Measurements from ENCODE around the gene TMC1. TPM values are rescaled to one million over a fixed set of nuclear protein-coding genes. Genes with fewer than 3 reads are reported as not detected.
A peak's percentile ranks its signal among the peaks of the same experiment; 100 is the strongest.

TMC1 gene
- total and polyA plus RNA-seq, 2 donors from 2014 or later = 0.25 to 1.2 TPM

DNA sequence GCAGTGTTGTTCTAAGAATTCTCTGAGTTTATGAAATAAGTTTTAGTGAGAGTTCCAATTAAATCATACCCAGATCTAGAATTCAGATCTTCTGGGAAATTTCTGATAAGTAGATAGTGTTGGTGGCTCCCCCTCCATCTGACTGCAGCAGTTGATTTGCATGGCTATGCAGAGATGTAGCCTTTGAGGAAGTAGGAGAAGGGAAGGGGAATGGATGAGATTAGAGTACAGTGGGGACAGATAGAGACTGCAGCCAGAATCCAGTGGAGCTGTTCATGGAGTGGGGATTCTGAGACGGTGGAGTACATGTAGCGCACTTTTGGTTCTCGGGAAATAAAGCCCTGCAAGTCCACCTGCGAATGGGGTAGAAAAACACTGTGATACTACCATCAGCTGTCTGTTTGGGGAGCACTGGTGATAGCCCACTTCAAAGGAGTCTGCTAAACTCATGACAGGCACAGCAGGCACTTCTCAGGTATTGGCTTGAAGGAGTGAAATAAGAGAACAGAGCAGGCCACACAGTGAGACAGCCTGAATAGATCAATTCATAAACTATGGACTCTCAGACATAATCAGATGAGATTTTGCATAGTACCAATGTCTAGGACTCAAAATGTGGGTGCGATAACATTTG, 334.6 kb downstream of the TMC1 start:
- Histone ChIP-seq H3K36me3 (ENCODE audit: control insufficient read depth in 2 of 3, insufficient read depth in 3 of 3, low read length in 3 of 3) (no peaks in the 10 kb centered on the region), H3K4me3 (ENCODE audit: low read length in 3 of 3) (no peak overlapping the region), H3K27me3 (ENCODE audit: control insufficient read depth, insufficient read depth, low read length) (no peaks in the 10 kb centered on the region), H3K9me3 (ENCODE audit: control insufficient read depth in 2 of 3, insufficient read depth in 1 of 3, low read length in 3 of 3) (no peaks in the 10 kb centered on the region), H3K9ac (ENCODE audit: low read length in 3 of 3) (no peak overlapping the region), H3K27ac (ENCODE audit: low read depth in 2 of 2, low read length in 2 of 2) (no peak overlapping the region), H3K4me1 (ENCODE audit: control insufficient read depth in 2 of 3, insufficient read depth in 2 of 3, low read depth in 1 of 3, low read length in 3 of 3) (peaks cover 0 to 17% (median 2%) of the 10 kb centered on the region in 3 donors)
- intact Hi-C loops (cut with DNase I) = no loop called here
- FAIRE-seq (no peak), DNase-seq (no peak)
- TF ChIP-seq, protein P1, sequence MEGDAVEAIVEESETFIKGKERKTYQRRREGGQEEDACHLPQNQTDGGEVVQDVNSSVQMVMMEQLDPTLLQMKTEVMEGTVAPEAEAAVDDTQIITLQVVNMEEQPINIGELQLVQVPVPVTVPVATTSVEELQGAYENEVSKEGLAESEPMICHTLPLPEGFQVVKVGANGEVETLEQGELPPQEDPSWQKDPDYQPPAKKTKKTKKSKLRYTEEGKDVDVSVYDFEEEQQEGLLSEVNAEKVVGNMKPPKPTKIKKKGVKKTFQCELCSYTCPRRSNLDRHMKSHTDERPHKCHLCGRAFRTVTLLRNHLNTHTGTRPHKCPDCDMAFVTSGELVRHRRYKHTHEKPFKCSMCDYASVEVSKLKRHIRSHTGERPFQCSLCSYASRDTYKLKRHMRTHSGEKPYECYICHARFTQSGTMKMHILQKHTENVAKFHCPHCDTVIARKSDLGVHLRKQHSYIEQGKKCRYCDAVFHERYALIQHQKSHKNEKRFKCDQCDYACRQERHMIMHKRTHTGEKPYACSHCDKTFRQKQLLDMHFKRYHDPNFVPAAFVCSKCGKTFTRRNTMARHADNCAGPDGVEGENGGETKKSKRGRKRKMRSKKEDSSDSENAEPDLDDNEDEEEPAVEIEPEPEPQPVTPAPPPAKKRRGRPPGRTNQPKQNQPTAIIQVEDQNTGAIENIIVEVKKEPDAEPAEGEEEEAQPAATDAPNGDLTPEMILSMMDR (IDR thresholded peaks at IDR 0.05; ENCODE audit: borderline replicate concordance, extremely low read depth, insufficient read depth) = no peak

DNA sequence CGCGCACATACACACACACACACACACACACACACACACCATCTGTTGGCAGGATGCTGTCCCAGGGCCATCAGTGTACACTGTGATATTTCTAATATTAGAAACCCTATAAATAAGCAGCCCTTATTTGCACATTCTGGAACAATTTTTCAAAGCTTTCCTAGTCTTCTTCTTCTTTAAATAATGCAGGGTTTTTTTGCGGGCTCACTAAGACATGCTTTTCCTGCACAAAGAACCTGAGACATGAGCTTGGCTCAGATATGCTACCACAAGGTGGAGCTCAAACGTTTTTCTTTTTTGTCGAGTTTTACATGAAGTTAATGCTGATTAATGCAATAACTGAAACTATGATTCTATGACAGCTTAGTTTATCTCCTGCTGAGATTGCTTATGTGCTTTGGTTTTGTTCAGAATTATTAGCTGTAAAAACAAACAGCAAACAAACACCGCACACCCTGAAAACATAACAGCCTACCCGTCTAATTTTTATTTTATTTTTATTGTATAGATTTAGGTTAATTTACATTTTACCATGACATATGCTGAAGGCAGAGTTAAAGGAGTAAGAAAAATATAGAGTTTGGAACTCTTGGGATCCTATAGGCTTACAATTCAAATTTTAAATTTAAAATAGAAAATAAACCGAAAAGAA, 335.7 kb downstream of the TMC1 start:
- H3K27me3 ChIP-seq (ENCODE audit: control insufficient read depth, insufficient read depth, low read length) = no peaks in the 10 kb centered on the region
- peak in 2 of 5 donors; percentile 77 to 81 for DNase-seq
- intact Hi-C loops (cut with DNase I) = no loop called here
- H3K27ac ChIP-seq (ENCODE audit: low read depth in 2 of 2, low read length in 2 of 2) = no peak overlapping the region
- no peaks in the 10 kb centered on the region for H3K9me3 ChIP-seq (ENCODE audit: control insufficient read depth in 2 of 3, insufficient read depth in 1 of 3, low read length in 3 of 3)
- peaks cover 0 to 17% (median 2%) of the 10 kb centered on the region in 3 donors for H3K4me1 ChIP-seq (ENCODE audit: control insufficient read depth in 2 of 3, insufficient read depth in 2 of 3, low read depth in 1 of 3, low read length in 3 of 3)
- H3K9ac ChIP-seq (ENCODE audit: low read length in 3 of 3) = no peak overlapping the region
- TF ChIP-seq, protein P1 (IDR thresholded peaks at IDR 0.05; ENCODE audit: borderline replicate concordance, extremely low read depth, insufficient read depth) = peak; percentile 64
- peak; percentile 88 for FAIRE-seq
- H3K36me3 ChIP-seq (ENCODE audit: control insufficient read depth in 2 of 3, insufficient read depth in 3 of 3, low read length in 3 of 3) = no peaks in the 10 kb centered on the region
- no peak overlapping the region for H3K4me3 ChIP-seq (ENCODE audit: low read length in 3 of 3)

DNA sequence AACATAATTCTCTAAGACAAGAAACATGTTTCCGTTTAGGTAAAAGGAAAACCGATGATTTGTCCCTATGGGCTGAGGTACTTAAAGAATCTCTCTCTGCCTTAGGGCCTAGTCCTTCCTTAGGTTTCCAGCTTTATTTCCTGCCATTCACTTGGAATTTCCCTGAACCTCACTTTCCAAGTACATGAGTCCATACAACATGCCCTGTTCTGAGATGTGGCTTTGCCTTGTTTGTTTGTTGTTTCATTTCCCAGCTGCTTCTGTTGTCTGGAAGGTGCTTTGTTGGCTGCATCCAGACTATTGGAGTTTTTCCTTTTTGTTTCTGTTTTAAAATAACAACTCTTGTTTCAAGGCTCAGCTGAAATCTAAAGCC, 336.2 kb downstream of the TMC1 start:
- no peak for FAIRE-seq
- TF ChIP-seq, protein P1 (IDR thresholded peaks at IDR 0.05; ENCODE audit: borderline replicate concordance, extremely low read depth, insufficient read depth) = no peak
- H3K27me3 ChIP-seq (ENCODE audit: control insufficient read depth, insufficient read depth, low read length) = no peaks in the 10 kb centered on the region
- DNase-seq = no peak
- H3K9me3 ChIP-seq (ENCODE audit: control insufficient read depth in 2 of 3, insufficient read depth in 1 of 3, low read length in 3 of 3) = no peaks in the 10 kb centered on the region
- H3K4me1 ChIP-seq (ENCODE audit: control insufficient read depth in 2 of 3, insufficient read depth in 2 of 3, low read depth in 1 of 3, low read length in 3 of 3) = peaks cover 0 to 17% (median 2%) of the 10 kb centered on the region in 3 donors
- intact Hi-C loops (cut with DNase I) = no loop called here
- no peak overlapping the region for H3K9ac ChIP-seq (ENCODE audit: low read length in 3 of 3)
- H3K27ac ChIP-seq (ENCODE audit: low read depth in 2 of 2, low read length in 2 of 2) = peak overlapping the region in 1 of 2 donors; percentile 0
- no peaks in the 10 kb centered on the region for H3K36me3 ChIP-seq (ENCODE audit: control insufficient read depth in 2 of 3, insufficient read depth in 3 of 3, low read length in 3 of 3)
- no peak overlapping the region for H3K4me3 ChIP-seq (ENCODE audit: low read length in 3 of 3)
